HG03064 (cell line): ENCODE results near the gene ERMAP.
"Not testable (repeated sequence)": the region's sequence is repeated elsewhere in the genome, so short reads cannot be mapped to it uniquely, and the experiment has no call there.

Experiments used
- ATAC-seq: cut with Tn5 transposase; IDR thresholded peaks from one replicate; pipeline ENCODE4 v1.9.1; 2021; ENCODE audit warnings: low read depth; ENCODE audit not compliant: unreplicated experiment

ERMAP gene

DNA sequence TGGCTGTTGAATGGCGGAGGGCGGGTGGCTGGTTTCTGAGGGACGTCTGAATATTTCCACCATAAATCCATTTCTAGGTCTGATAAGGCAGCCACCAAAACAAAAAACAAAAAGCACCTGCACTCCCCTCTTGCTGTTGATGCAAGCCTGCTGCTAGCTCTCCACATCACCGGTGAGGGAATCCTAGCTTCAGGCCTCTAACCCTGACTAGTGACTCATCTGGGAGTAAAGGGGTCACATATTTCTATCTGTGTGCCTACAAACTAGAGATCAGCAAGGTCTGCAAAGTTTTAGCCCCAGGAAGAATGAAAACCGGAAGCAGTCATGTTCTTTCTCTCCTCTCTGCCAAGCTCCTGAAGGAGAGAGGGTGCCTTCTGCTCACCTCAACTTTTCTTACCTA, 10.3 kb upstream of the ERMAP start:
- ATAC-seq: no peak

DNA sequence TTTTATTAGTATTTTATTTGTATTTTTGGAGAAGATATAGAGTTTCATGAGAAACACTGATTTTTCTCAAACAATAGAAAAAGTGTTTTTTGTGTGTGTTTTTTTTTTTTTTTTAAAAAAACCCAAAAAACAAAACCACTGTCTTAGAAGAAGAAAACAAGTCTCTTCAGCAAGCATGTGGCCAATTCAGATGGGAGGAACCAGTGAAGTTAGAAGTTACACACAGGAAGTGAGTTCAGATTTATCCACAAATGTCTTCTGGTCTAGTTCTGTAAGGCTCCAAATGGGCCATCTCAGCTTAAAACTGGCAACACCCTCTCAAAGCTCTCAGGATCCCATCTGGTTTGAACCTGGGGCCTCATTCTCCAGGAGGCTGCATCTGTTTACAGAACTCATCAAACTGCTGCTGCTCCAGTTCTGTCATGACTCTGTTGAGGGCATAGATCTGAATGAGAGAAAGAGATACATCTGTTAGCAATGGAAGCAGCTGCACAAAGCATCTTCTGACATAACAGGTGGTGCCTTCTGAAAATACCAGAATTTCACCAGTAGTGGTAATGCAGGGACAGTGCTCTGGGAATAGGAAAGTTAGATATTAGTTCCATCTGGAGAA, 9.8 kb upstream of the ERMAP start:
- no peak for ATAC-seq

DNA sequence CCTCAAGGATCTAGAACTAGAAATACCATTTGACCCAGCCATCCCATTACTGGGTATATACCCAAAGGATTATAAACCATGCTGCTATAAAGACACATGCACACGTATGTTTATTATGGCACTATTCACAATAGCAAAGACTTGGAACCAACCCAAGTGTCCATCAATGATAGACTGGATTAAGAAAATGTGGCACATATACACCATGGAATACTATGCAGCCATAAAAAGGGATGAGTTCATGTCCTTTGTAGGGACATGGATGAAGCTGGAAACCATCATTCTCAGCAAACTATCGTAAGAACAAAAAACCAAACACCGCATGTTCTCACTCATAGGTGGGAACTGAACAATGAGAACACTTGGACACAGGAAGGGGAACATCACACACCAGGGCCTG, 2.1 kb upstream of the ERMAP start:
- not testable (repeated sequence) for ATAC-seq

GRCh38 chr1:42815941-42816584, 859 bp upstream of the ERMAP start:
- peak; percentile 5 for ATAC-seq

- peak; percentile 10 for ATAC-seq
These were observed 482 bp downstream of the ERMAP start for GRCh38 chr1:42817440-42817767.

- ATAC-seq: no peak
These were observed 1.1 kb downstream of the ERMAP start for GRCh38 chr1:42817976-42818375.

GRCh38 chr1:42820813-42821212, 3.9 kb downstream of the ERMAP start:
- no peak for ATAC-seq

DNA sequence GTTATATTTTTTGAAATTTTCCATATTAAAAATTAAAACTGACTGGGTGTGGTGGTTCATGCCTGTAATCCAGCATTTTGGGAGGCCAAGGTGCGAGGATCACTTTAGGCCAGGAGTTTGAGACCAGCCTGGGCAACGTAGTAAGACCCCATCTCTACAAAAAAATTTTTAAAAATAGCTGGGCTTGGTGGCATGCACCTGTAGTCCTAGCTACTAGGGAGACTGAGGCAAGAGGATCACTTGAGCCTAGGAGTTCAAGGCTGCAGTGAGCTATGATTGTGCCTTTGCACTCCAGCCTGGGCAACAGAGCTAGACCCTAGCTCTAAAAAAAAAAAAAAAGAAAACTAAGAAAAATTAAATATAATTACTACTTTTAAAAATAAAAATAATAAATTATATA, 4.8 kb downstream of the ERMAP start:
- no peak for ATAC-seq

DNA sequence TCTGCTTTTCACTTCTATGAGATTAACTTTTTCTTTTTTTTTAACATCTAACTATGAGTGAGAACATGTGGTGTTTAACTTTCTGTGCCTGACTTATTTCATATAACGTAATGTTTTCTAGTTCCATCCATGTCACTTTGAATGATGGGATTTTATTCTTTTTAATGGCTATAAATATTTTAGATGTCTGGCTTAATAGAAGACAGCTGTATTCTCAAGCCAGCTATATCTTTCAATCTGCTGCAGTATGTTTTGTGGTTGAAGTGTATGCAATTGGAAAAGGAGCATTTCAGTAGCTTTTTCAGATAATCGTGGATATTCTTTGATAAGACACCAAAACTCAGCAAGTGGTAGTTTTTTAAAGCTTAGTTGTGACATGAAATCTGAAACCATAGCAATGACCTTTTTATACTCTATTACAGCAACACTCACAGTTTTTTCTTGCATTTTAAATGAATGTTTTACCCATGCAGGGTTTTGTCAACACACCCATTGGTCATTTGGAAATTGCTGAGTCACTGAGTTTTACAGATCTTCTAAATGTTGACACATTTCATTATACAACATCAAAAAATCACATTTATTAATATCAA, 6.0 kb downstream of the ERMAP start:
- ATAC-seq: no peak

- no peak for ATAC-seq
These were observed 7.6 kb downstream of the ERMAP start for GRCh38 chr1:42824481-42825035.

GRCh38 chr1:42825036-42825851, 8.3 kb downstream of the ERMAP start:
- ATAC-seq: no peak

DNA sequence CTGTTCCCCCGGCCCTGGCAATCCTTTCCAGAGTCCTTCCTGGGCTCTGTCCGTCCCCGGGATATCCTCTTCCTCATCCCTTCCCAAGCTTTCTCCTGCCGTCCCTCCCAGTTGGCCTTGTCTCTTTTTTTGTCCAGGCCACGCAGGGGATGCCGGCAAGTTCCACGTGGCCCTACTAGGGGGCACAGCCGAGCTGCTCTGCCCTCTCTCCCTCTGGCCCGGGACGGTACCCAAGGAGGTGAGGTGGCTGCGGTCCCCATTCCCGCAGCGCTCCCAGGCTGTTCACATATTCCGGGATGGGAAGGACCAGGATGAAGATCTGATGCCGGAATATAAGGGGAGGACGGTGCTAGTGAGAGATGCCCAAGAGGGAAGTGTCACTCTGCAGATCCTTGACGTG, 13.7 kb downstream of the ERMAP start:
- ATAC-seq: no peak

DNA sequence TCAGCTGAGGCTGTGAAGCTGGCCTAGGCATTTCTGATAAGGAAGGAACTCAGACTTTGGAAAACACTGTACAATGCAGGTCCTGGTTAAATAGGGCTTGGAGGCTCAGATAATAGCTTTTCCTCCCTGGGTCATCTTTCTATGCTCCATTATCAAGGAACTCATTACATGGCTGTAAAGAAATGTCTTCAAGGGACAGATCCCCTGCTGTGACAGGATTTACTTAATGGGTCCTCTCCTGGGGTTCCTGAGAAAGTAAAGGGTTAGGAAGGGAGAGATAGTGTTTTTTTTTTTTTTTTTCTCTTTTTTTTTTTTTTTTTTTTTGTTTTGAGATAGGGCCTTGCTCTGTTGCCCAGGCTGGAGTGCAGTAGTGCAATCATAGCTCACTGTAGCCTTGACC, 14.4 kb downstream of the ERMAP start:
- no peak for ATAC-seq

- ATAC-seq: no peak
These were observed 15.8 kb downstream of the ERMAP start for GRCh38 chr1:42832641-42833240.

- no peak for ATAC-seq
These were observed 17.1 kb downstream of the ERMAP start for GRCh38 chr1:42833981-42834380.

- ATAC-seq: no peak
These were observed 17.9 kb downstream of the ERMAP start for GRCh38 chr1:42834803-42835202.

GRCh38 chr1:42835422-42835821, 18.5 kb downstream of the ERMAP start:
- ATAC-seq: no peak

- ATAC-seq: no peak
These were observed 20.8 kb downstream of the ERMAP start for GRCh38 chr1:42837709-42838108.

- ATAC-seq: no peak
These were observed 21.7 kb downstream of the ERMAP start for GRCh38 chr1:42838482-42839190.

GRCh38 chr1:42841010-42841409, 24.1 kb downstream of the ERMAP start:
- ATAC-seq: no peak
